ENCODE results near the gene GRB10.

GRB10 gene

GRCh38 chr7:50660040-50660829 is 122.5 kb downstream of the GRB10 start:
- no peaks in the 10 kb centered on the region for H3K36me3 ChIP-seq (ENCODE audit: control insufficient read depth, insufficient read depth, low read length)
- peak; percentile 20 to 29 (median 22) for DNase-seq
- H3K9me3 ChIP-seq (ENCODE audit: control insufficient read depth, low read length): no peaks in the 10 kb centered on the region
- peak overlapping the region; percentile 54 for H3K4me3 ChIP-seq (ENCODE audit: insufficient read depth, low read depth, low read length, poor library complexity, severe bottlenecking)
- H3K27ac ChIP-seq (ENCODE audit: insufficient read depth, low read length, poor library complexity, severe bottlenecking): peak overlapping the region; percentile 2
- peaks cover 46% of the 10 kb centered on the region for H3K4me1 ChIP-seq (ENCODE audit: control insufficient read depth, insufficient read depth, low read length, poor library complexity, severe bottlenecking)
- no peaks in the 10 kb centered on the region for H3K27me3 ChIP-seq (replicated peaks; ENCODE audit: control insufficient read depth, insufficient read depth, low read length, poor library complexity, severe bottlenecking)

- Histone ChIP-seq H3K4me1 (ENCODE audit: control insufficient read depth, insufficient read depth, low read length, poor library complexity, severe bottlenecking) (peaks cover 42% of the 10 kb centered on the region), H3K27me3 (replicated peaks; ENCODE audit: control insufficient read depth, insufficient read depth, low read length, poor library complexity, severe bottlenecking) (no peaks in the 10 kb centered on the region), H3K4me3 (ENCODE audit: insufficient read depth, low read depth, low read length, poor library complexity, severe bottlenecking) (no peak overlapping the region), H3K9me3 (ENCODE audit: control insufficient read depth, low read length) (no peaks in the 10 kb centered on the region), H3K27ac (ENCODE audit: insufficient read depth, low read length, poor library complexity, severe bottlenecking) (no peak overlapping the region), H3K36me3 (ENCODE audit: control insufficient read depth, insufficient read depth, low read length) (no peaks in the 10 kb centered on the region)
- no peak for DNase-seq
Measured at GRCh38 chr7:50659329-50659965, 123.2 kb downstream of the GRB10 start.

- H3K9me3 ChIP-seq (ENCODE audit: control insufficient read depth, low read length): no peaks in the 10 kb centered on the region
- no peaks in the 10 kb centered on the region for H3K27me3 ChIP-seq (replicated peaks; ENCODE audit: control insufficient read depth, insufficient read depth, low read length, poor library complexity, severe bottlenecking)
- H3K4me3 ChIP-seq (ENCODE audit: insufficient read depth, low read depth, low read length, poor library complexity, severe bottlenecking): no peak overlapping the region
- H3K36me3 ChIP-seq (ENCODE audit: control insufficient read depth, insufficient read depth, low read length): no peaks in the 10 kb centered on the region
- H3K4me1 ChIP-seq (ENCODE audit: control insufficient read depth, insufficient read depth, low read length, poor library complexity, severe bottlenecking): peaks cover 41% of the 10 kb centered on the region
- no peak overlapping the region for H3K27ac ChIP-seq (ENCODE audit: insufficient read depth, low read length, poor library complexity, severe bottlenecking)
- DNase-seq: no peak
Measured at GRCh38 chr7:50658696-50659095, 124.0 kb downstream of the GRB10 start.

GRCh38 chr7:50657912-50658311 is 124.8 kb downstream of the GRB10 start:
- H3K4me3 ChIP-seq (ENCODE audit: insufficient read depth, low read depth, low read length, poor library complexity, severe bottlenecking): no peak overlapping the region
- H3K9me3 ChIP-seq (ENCODE audit: control insufficient read depth, low read length): no peaks in the 10 kb centered on the region
- H3K36me3 ChIP-seq (ENCODE audit: control insufficient read depth, insufficient read depth, low read length): no peaks in the 10 kb centered on the region
- no peak for DNase-seq
- no peaks in the 10 kb centered on the region for H3K27me3 ChIP-seq (replicated peaks; ENCODE audit: control insufficient read depth, insufficient read depth, low read length, poor library complexity, severe bottlenecking)
- peaks cover 33% of the 10 kb centered on the region for H3K4me1 ChIP-seq (ENCODE audit: control insufficient read depth, insufficient read depth, low read length, poor library complexity, severe bottlenecking)
- no peak overlapping the region for H3K27ac ChIP-seq (ENCODE audit: insufficient read depth, low read length, poor library complexity, severe bottlenecking)

GRCh38 chr7:50657341-50657873 is 125.3 kb downstream of the GRB10 start:
- no peak for DNase-seq
- Histone ChIP-seq H3K4me3 (ENCODE audit: insufficient read depth, low read depth, low read length, poor library complexity, severe bottlenecking) (no peak overlapping the region), H3K27ac (ENCODE audit: insufficient read depth, low read length, poor library complexity, severe bottlenecking) (no peak overlapping the region), H3K9me3 (ENCODE audit: control insufficient read depth, low read length) (no peaks in the 10 kb centered on the region), H3K36me3 (ENCODE audit: control insufficient read depth, insufficient read depth, low read length) (no peaks in the 10 kb centered on the region), H3K27me3 (replicated peaks; ENCODE audit: control insufficient read depth, insufficient read depth, low read length, poor library complexity, severe bottlenecking) (no peaks in the 10 kb centered on the region), H3K4me1 (ENCODE audit: control insufficient read depth, insufficient read depth, low read length, poor library complexity, severe bottlenecking) (peaks cover 28% of the 10 kb centered on the region)

- no peaks in the 10 kb centered on the region for H3K27me3 ChIP-seq (replicated peaks; ENCODE audit: control insufficient read depth, insufficient read depth, low read length, poor library complexity, severe bottlenecking)
- H3K27ac ChIP-seq (ENCODE audit: insufficient read depth, low read length, poor library complexity, severe bottlenecking): no peak overlapping the region
- no peak overlapping the region for H3K4me3 ChIP-seq (ENCODE audit: insufficient read depth, low read depth, low read length, poor library complexity, severe bottlenecking)
- no peaks in the 10 kb centered on the region for H3K9me3 ChIP-seq (ENCODE audit: control insufficient read depth, low read length)
- peaks cover 17% of the 10 kb centered on the region for H3K4me1 ChIP-seq (ENCODE audit: control insufficient read depth, insufficient read depth, low read length, poor library complexity, severe bottlenecking)
- H3K36me3 ChIP-seq (ENCODE audit: control insufficient read depth, insufficient read depth, low read length): no peaks in the 10 kb centered on the region
- DNase-seq: no peak
Measured at GRCh38 chr7:50656141-50656895, 126.4 kb downstream of the GRB10 start.

GRCh38 chr7:50655490-50655889 is 127.2 kb downstream of the GRB10 start:
- Histone ChIP-seq H3K4me1 (ENCODE audit: control insufficient read depth, insufficient read depth, low read length, poor library complexity, severe bottlenecking) (peaks cover 9% of the 10 kb centered on the region), H3K36me3 (ENCODE audit: control insufficient read depth, insufficient read depth, low read length) (no peaks in the 10 kb centered on the region), H3K27me3 (replicated peaks; ENCODE audit: control insufficient read depth, insufficient read depth, low read length, poor library complexity, severe bottlenecking) (no peaks in the 10 kb centered on the region)

GRCh38 chr7:50655020-50655419 is 127.7 kb downstream of the GRB10 start:
- Histone ChIP-seq H3K4me3 (ENCODE audit: insufficient read depth, low read depth, low read length, poor library complexity, severe bottlenecking) (no peak overlapping the region), H3K9me3 (ENCODE audit: control insufficient read depth, low read length) (no peaks in the 10 kb centered on the region)

More at GRCh38 chr7:50655490-50655889, 127.2 kb downstream of the GRB10 start:
- H3K4me3 ChIP-seq (ENCODE audit: insufficient read depth, low read depth, low read length, poor library complexity, severe bottlenecking): no peak overlapping the region
- no peak for DNase-seq
- H3K9me3 ChIP-seq (ENCODE audit: control insufficient read depth, low read length): no peaks in the 10 kb centered on the region
- no peak overlapping the region for H3K27ac ChIP-seq (ENCODE audit: insufficient read depth, low read length, poor library complexity, severe bottlenecking)

GRCh38 chr7:50653981-50654425 is 128.7 kb downstream of the GRB10 start:
- DNase-seq: no peak
- H3K27ac ChIP-seq (ENCODE audit: insufficient read depth, low read length, poor library complexity, severe bottlenecking): no peak overlapping the region
- H3K27me3 ChIP-seq (replicated peaks; ENCODE audit: control insufficient read depth, insufficient read depth, low read length, poor library complexity, severe bottlenecking): no peaks in the 10 kb centered on the region
- no peaks in the 10 kb centered on the region for H3K36me3 ChIP-seq (ENCODE audit: control insufficient read depth, insufficient read depth, low read length)
- no peak overlapping the region for H3K4me3 ChIP-seq (ENCODE audit: insufficient read depth, low read depth, low read length, poor library complexity, severe bottlenecking)
- no peaks in the 10 kb centered on the region for H3K4me1 ChIP-seq (ENCODE audit: control insufficient read depth, insufficient read depth, low read length, poor library complexity, severe bottlenecking)
- no peaks in the 10 kb centered on the region for H3K9me3 ChIP-seq (ENCODE audit: control insufficient read depth, low read length)

More at GRCh38 chr7:50655020-50655419, 127.7 kb downstream of the GRB10 start:
- Histone ChIP-seq H3K27ac (ENCODE audit: insufficient read depth, low read length, poor library complexity, severe bottlenecking) (no peak overlapping the region), H3K4me1 (ENCODE audit: control insufficient read depth, insufficient read depth, low read length, poor library complexity, severe bottlenecking) (peaks cover 6% of the 10 kb centered on the region), H3K36me3 (ENCODE audit: control insufficient read depth, insufficient read depth, low read length) (no peaks in the 10 kb centered on the region), H3K27me3 (replicated peaks; ENCODE audit: control insufficient read depth, insufficient read depth, low read length, poor library complexity, severe bottlenecking) (no peaks in the 10 kb centered on the region)
- no peak for DNase-seq
